H1 (cell line): ENCODE data around the gene RFPL3. TPM values are rescaled to one million over a fixed set of nuclear protein-coding genes. Genes with fewer than 3 reads are reported as not detected.

Source experiments
- CTCF ChIA-PET: fragments of 300-600 bp; sonication (Branson Sonifier 250); formaldehyde crosslinking; loops from one replicate; lab custom pipeline; 2021; ENCODE audit not compliant: partially characterized antibody; lab: Charles Lee
- POLR2A ChIA-PET: fragments of 300-600 bp; sonication (Branson Sonifier 250); formaldehyde crosslinking; loops from one replicate; lab custom pipeline; 2021; ENCODE audit warnings: inconsistent platforms; ENCODE audit not compliant: partially characterized antibody; lab: Charles Lee
- DNase-seq, 2 experiments: peaks; one replicate each; pipeline versions ENCODE4 v3.0.0 to v3.0.0-alpha.2; 2010 to 2022; ENCODE audit warnings: low spot score in 2 of 2, low read depth in 1 of 2, mixed read lengths in 1 of 2
- FAIRE-seq: peaks from 2 replicates; lab custom pipeline; 2011; peaks lifted over from hg19 to GRCh38; lab: Jason Lieb, UNC
- H2AFZ ChIP-seq: 2 replicates; pipeline ENCODE4 v1.8.1; 2012; ENCODE audit warnings: low read length, inconsistent platforms
- H2AK5ac ChIP-seq: 2 replicates; pipeline ENCODE4 v1.6.1; 2013; ENCODE audit warnings: low read depth, low read length
- H2BK120ac ChIP-seq: replicated peaks from 2 replicates; pipeline ENCODE3; 2013; ENCODE audit warnings: low read depth, low read length, inconsistent platforms
- H2BK12ac ChIP-seq: 2 replicates; pipeline ENCODE4 v1.6.1; 2013; ENCODE audit warnings: low read depth, low read length
- H2BK15ac ChIP-seq: 2 replicates; pipeline ENCODE4 v1.6.1; 2013; ENCODE audit warnings: low read length
- H2BK20ac ChIP-seq: 2 replicates; pipeline ENCODE4 v1.6.1; 2013; ENCODE audit warnings: low read length
- H2BK5ac ChIP-seq: 2 replicates; pipeline ENCODE4 v1.6.1; 2013; ENCODE audit warnings: low read depth, low read length
- H3K14ac ChIP-seq: 2 replicates; pipeline ENCODE4 v1.6.1; 2013; ENCODE audit warnings: inconsistent platforms; ENCODE audit not compliant: insufficient read length
- H3K18ac ChIP-seq: 2 replicates; pipeline ENCODE4 v1.6.1; 2013; ENCODE audit warnings: low read length; ENCODE audit errors: extremely low read depth
- H3K23ac ChIP-seq: 2 replicates; pipeline ENCODE4 v1.6.1; 2013; ENCODE audit warnings: inconsistent platforms; ENCODE audit not compliant: insufficient read length
- H3K23me2 ChIP-seq: 2 replicates; pipeline ENCODE4 v1.6.1; 2013; ENCODE audit warnings: low read depth, low read length
- H3K27ac ChIP-seq: 2 replicates; pipeline ENCODE4 v1.6.1; 2011; ENCODE audit warnings: low read depth, low read length, inconsistent platforms
- H3K27me3 ChIP-seq, 4 experiments: replicated peaks in 1 of 4; 1 replicate in 1 of 4; 2 replicates in 3 of 4; pipeline versions ENCODE4 v1.6.1 to v1.8.1; 2011 to 2013; ENCODE audit warnings: low read length in 3 of 4, mild to moderate bottlenecking in 3 of 4, inconsistent platforms in 2 of 4, mixed read lengths in 2 of 4, moderate library complexity in 1 of 4; ENCODE audit not compliant: control insufficient read depth in 3 of 4, insufficient read depth in 3 of 4; ENCODE audit errors: extremely low read depth in 1 of 4
- H3K36me3 ChIP-seq, 4 experiments: 2 replicates each; pipeline versions ENCODE4 v1.6.1 to v1.8.1; 2011 to 2013; ENCODE audit warnings: mild to moderate bottlenecking in 4 of 4, low read length in 3 of 4, moderate library complexity in 2 of 4, control low read depth in 1 of 4, inconsistent platforms in 1 of 4; ENCODE audit not compliant: insufficient read depth in 4 of 4, control insufficient read depth in 2 of 4
- H3K4ac ChIP-seq: replicated peaks from 2 replicates; pipeline ENCODE3; 2013; ENCODE audit warnings: low read length, low read depth, mixed read lengths, inconsistent platforms; ENCODE audit not compliant: insufficient read length
- H3K4me1 ChIP-seq, 4 experiments: replicated peaks in 1 of 4; 1 replicate in 1 of 4; 2 replicates in 3 of 4; pipeline versions ENCODE4 v1.6.1 to v1.8.1; 2011 to 2013; ENCODE audit warnings: low read length in 3 of 4, inconsistent platforms in 2 of 4, mixed read lengths in 1 of 4; ENCODE audit not compliant: insufficient read depth in 4 of 4, control insufficient read depth in 3 of 4
- H3K4me2 ChIP-seq, 2 experiments: 2 replicates each; pipeline versions ENCODE4 v1.6.1 to v1.8.1; 2011 to 2013; ENCODE audit warnings: low read depth in 2 of 2, low read length in 2 of 2, control low read depth in 1 of 2, inconsistent platforms in 1 of 2, mild to moderate bottlenecking in 1 of 2; ENCODE audit not compliant: insufficient read depth in 1 of 2
- H3K4me3 ChIP-seq, 4 experiments: fragments of 200-600, 300-600 bp in 1 of 4; sonication (generic), shearing (Covaris generic), sonication (Bioruptor Twin) in 1 of 4; 2 replicates each; pipeline versions ENCODE4 v1.5.1 to v1.8.1; 2011 to 2016; ENCODE audit warnings: low read length in 4 of 4, low read depth in 3 of 4, control low read depth in 2 of 4, inconsistent platforms in 2 of 4, mild to moderate bottlenecking in 2 of 4, mixed read lengths in 1 of 4, moderate library complexity in 1 of 4; ENCODE audit not compliant: insufficient read depth in 2 of 4; ENCODE audit errors: extremely low read depth in 1 of 4
- H3K56ac ChIP-seq: replicated peaks from 2 replicates; pipeline ENCODE3; 2013; ENCODE audit warnings: low read depth, mild to moderate bottlenecking, mixed read lengths, low read length, inconsistent platforms; ENCODE audit not compliant: insufficient read length
- H3K79me1 ChIP-seq: 2 replicates; pipeline ENCODE4 v1.6.1; 2013; ENCODE audit warnings: low read depth, low read length, control low read depth
- H3K79me2 ChIP-seq, 2 experiments: 2 replicates each; pipeline versions ENCODE4 v1.6.1 to v1.8.1; 2012 to 2013; ENCODE audit warnings: low read length in 2 of 2, mild to moderate bottlenecking in 2 of 2, inconsistent platforms in 1 of 2; ENCODE audit not compliant: insufficient read depth in 2 of 2, control insufficient read depth in 1 of 2
- H3K9ac ChIP-seq, 4 experiments: replicated peaks in 1 of 4; 1 replicate in 1 of 4; 2 replicates in 3 of 4; pipeline versions ENCODE4 v1.6.1 to v1.8.1; 2011 to 2013; ENCODE audit warnings: low read depth in 3 of 4, low read length in 3 of 4, control low read depth in 2 of 4, mild to moderate bottlenecking in 2 of 4, moderate library complexity in 2 of 4, inconsistent platforms in 1 of 4; ENCODE audit errors: extremely low read depth in 1 of 4
- H3K9me3 ChIP-seq, 2 experiments: 2 replicates each; pipeline versions ENCODE4 v1.6.1 to v1.8.1; 2012 to 2013; ENCODE audit warnings: mild to moderate bottlenecking in 2 of 2, moderate library complexity in 2 of 2, control low read depth in 1 of 2, inconsistent platforms in 1 of 2, low read depth in 1 of 2, low read length in 1 of 2, mixed read lengths in 1 of 2; ENCODE audit not compliant: insufficient read depth in 2 of 2
- H4K20me1 ChIP-seq, 2 experiments: replicated peaks in 1 of 2; 2 replicates each; pipeline versions ENCODE3 to v1.8.1; 2011 to 2013; ENCODE audit warnings: inconsistent platforms in 2 of 2, low read length in 2 of 2, mild to moderate bottlenecking in 1 of 2; ENCODE audit not compliant: insufficient read depth in 2 of 2, control insufficient read depth in 1 of 2
- H4K5ac ChIP-seq: 2 replicates; pipeline ENCODE4 v1.6.1; 2013; ENCODE audit warnings: low read length, low read depth, mixed read lengths, inconsistent platforms; ENCODE audit not compliant: insufficient read length
- H4K8ac ChIP-seq: 2 replicates; pipeline ENCODE4 v1.8.0; 2013; ENCODE audit warnings: mild to moderate bottlenecking, moderate library complexity, low read length, inconsistent platforms; ENCODE audit not compliant: insufficient read depth; ENCODE audit errors: extremely low read depth
- H4K91ac ChIP-seq: replicated peaks from 2 replicates; pipeline ENCODE3; 2013; ENCODE audit warnings: low read length, mixed read lengths, inconsistent platforms; ENCODE audit not compliant: insufficient read length
- CTCF ChIP-seq, 3 experiments: IDR thresholded peaks; 1 replicate in 2 of 3; 2 replicates in 1 of 3; pipeline versions ENCODE4 v1.5.1 to v1.6.1; 2011; ENCODE audit warnings: low read length in 3 of 3, mild to moderate bottlenecking in 3 of 3, inconsistent platforms in 2 of 3, low read depth in 1 of 3, moderate library complexity in 1 of 3; ENCODE audit not compliant: insufficient read depth in 1 of 3; ENCODE audit errors: control extremely low read depth in 1 of 3
- HDAC2 ChIP-seq, 2 experiments: fragments of 300-600 bp in 1 of 2; sonication (generic) in 1 of 2; IDR thresholded peaks; 2 replicates each; pipeline ENCODE4 v1.6.1; 2011 to 2012; ENCODE audit warnings: low read depth in 2 of 2, low read length in 2 of 2, mild to moderate bottlenecking in 2 of 2, moderate library complexity in 2 of 2, borderline replicate concordance in 1 of 2, inconsistent platforms in 1 of 2
- NANOG ChIP-seq: IDR thresholded peaks from 2 replicates; pipeline ENCODE4 v1.6.1; 2011; ENCODE audit warnings: low read length, low read depth, mild to moderate bottlenecking, inconsistent platforms; ENCODE audit not compliant: insufficient read depth, poor library complexity, severe bottlenecking
- RAD21 ChIP-seq, 2 experiments: IDR thresholded peaks in 1 of 2; conservative IDR thresholded peaks in 1 of 2; 2 replicates each; pipeline ENCODE4 v1.6.1; 2011; ENCODE audit warnings: low read depth in 2 of 2, low read length in 2 of 2, improper control_type of control experiment in 1 of 2, inconsistent platforms in 1 of 2, mild to moderate bottlenecking in 1 of 2, moderate library complexity in 1 of 2
- TCF12 ChIP-seq: IDR thresholded peaks from 2 replicates; pipeline ENCODE4 v1.6.1; 2011; ENCODE audit warnings: low read depth, mild to moderate bottlenecking, low read length
- YY1 ChIP-seq: IDR thresholded peaks from 2 replicates; pipeline ENCODE4 v1.6.1; 2011; ENCODE audit warnings: low read depth, mild to moderate bottlenecking, low read length
- WGBS, 2 experiments: shearing (Covaris generic) in 1 of 2; methylation state at CpG; one replicate each; pipeline versions ENCODE4 v1.1.6 to v1.1.7; 2013 to 2015; ENCODE audit warnings: low lambda C conversion rate in 2 of 2, mixed read lengths in 2 of 2, inconsistent platforms in 1 of 2, low coverage in 1 of 2, missing lambda C conversion rate in 1 of 2; ENCODE audit not compliant: insufficient replicate concordance in 2 of 2, insufficient coverage in 1 of 2, insufficient read length in 1 of 2; ENCODE audit errors: extremely low coverage in 1 of 2, missing lambda C conversion rate in 1 of 2; 5-methylcytosine and 5-hydroxymethylcytosine counted together
- polyA plus RNA-seq, 7 experiments: library from polyadenylated mRNA; depleted of rRNA in 3 of 7; stranded (reverse) in 5 of 7; unstranded in 2 of 7; fragments of >200 nt in 5 of 7; fragments of 200-250 nt in 2 of 7; gene quantifications; 1 replicate in 5 of 7; 2 replicates in 1 of 7; 4 replicates in 1 of 7; pipeline versions ENCODE4 v1.2.1 to v1.2.3, GENCODE V29; 2011 to 2013; ENCODE audit warnings: missing spikeins in 2 of 7, mixed read lengths in 2 of 7
- total RNA-seq: library from RNA; stranded (reverse); fragmentation: NEBNext Ultra II Directional; extraction: Animal tissue kit (Norgen Biotek cat#: 25700); gene quantifications from 2 replicates; pipeline ENCODE4 v1.2.1, GENCODE V29; 2021

Gene RFPL3
- total and polyA plus RNA-seq, 2 of the 8 experiments (the other 6 are each of a cell fraction or from before 2014, with no cell fraction given): 0.08 to 0.24 TPM

DNA sequence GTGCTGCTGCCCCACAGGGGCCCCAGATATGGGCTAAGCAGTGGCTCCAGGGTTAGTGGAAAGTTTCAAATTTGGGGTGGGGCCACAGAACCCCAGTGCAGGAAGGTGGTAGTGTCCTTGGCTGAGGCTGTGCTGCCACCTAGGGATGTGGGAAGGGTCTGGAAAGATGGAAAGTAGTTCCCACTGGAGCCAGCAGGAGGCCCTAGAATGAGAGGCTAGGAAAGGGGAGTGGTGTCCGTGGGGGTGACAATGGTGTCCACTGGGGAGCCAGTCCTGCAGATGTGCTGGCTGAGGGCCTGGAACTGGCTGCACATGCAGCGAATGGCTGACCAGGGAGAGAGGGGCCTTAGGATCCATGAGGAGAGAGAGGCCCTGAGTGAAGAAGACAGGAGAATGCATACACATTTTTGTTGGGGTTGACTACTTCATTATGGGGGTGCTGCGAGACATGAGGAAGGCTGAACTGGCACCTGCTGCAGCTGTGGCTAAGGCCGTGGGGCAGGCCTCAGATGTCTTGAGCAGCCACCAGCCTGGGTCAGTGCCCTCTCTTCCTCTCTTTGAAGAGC, 21.1 kb downstream of the RFPL3 start:
- Histone ChIP-seq H2AK5ac (no peak overlapping the region), H2BK12ac (no peak overlapping the region; the same call in 1 of the 2 replicates), H4K8ac (peak overlapping the region; percentile 72), H3K56ac (no peak overlapping the region), H2BK20ac (no peak overlapping the region), H3K4ac (no peak overlapping the region), H2BK15ac (no peak overlapping the region), H3K23ac (no peak overlapping the region), H3K79me1 (no peaks in the 10 kb centered on the region), H4K91ac (no peak overlapping the region), H3K36me3 (no peaks in the 10 kb centered on the region), H3K9ac (no peak overlapping the region), H3K79me2 (no peaks in the 10 kb centered on the region)
- CTCF ChIA-PET: interaction anchor here (0.6 to 3.2 kb wide), 44 partner anchors 9 to 406 kb away, joined by 3 to 30 read pairs (median 4); partner anchors contain the start of gene RFPL2
- DNase-seq: peak in 1 of 2 experiments; percentile 91
- POLR2A ChIA-PET: no interaction called here
- peak; percentile 99 to 100 (median 99) for TF ChIP-seq CTCF (IDR thresholded peaks at IDR 0.05; ENCODE audit: control extremely low read depth in 1 of 3, insufficient read depth in 1 of 3, low read depth in 1 of 3, low read length in 3 of 3)
- TF ChIP-seq HDAC2 (IDR thresholded peaks at IDR 0.05; ENCODE audit: borderline replicate concordance in 1 of 2, low read depth in 2 of 2, low read length in 2 of 2): 0 out of 4 replicates have a peak, but pooled peaks of 1 of the 2 experiments have one; percentile 63
- peak; percentile 49; the same call in 1 of the 2 replicates for TF ChIP-seq YY1
- TF ChIP-seq TCF12: no peak
- no peak for TF ChIP-seq NANOG
- peak; percentile 95 to 97 for TF ChIP-seq RAD21 (IDR thresholded peaks at IDR 0.05 in 1 of 2, conservative IDR thresholded peaks at IDR 0.05 in 1 of 2; ENCODE audit: low read depth in 2 of 2, low read length in 2 of 2)
- TF ChIP-seq, all 59 proteins: peak for 4
- Histone ChIP-seq H3K4me3 (no peak overlapping the region), H3K27me3 (no peaks in the 10 kb centered on the region; a peak in 1 of 7 replicates), H2BK5ac (0 out of 2 replicates have a peak overlapping the region, but pooled peaks have one; percentile 30), H3K4me2 (no peak overlapping the region), H3K4me1 (no peaks in the 10 kb centered on the region), H3K27ac (no peak overlapping the region), H4K5ac (no peak overlapping the region), H2AFZ (no peak overlapping the region), H4K20me1 (no peaks in the 10 kb centered on the region), H3K23me2 (no peaks in the 10 kb centered on the region), H3K18ac (no peak overlapping the region), H3K9me3 (no peaks in the 10 kb centered on the region), H3K14ac (no peak overlapping the region), H2BK120ac (no peak overlapping the region)
- peak; percentile 52 for FAIRE-seq
- 53% methylated on average over 4 of the region's 4 CpGs; no CpG with 5 or more reads in 1 of the 2 experiments for WGBS, 2 experiments
